Measurements from ENCODE around the gene FDXR. TPM values are rescaled to one million over a fixed set of nuclear protein-coding genes. Genes with fewer than 3 reads are reported as not detected.
"Not testable (repeated sequence)": the region's sequence is repeated elsewhere in the genome, so short reads cannot be mapped to it uniquely, and the experiment has no call there.

FDXR gene
- total and polyA plus RNA-seq, 4 donors: 3.9 to 10.1 (median 4.6) TPM

GRCh38 chr17:74907012-74907411 is 34.2 kb upstream of the FDXR start:
- TF ChIP-seq ZBTB33 (IDR thresholded peaks at IDR 0.05) (no peak), MAX (IDR thresholded peaks at IDR 0.05) (no peak), FOXA1 (IDR thresholded peaks at IDR 0.05) (no peak), HNF4A (conservative IDR thresholded peaks at IDR 0.05) (no peak), JUND (IDR thresholded peaks at IDR 0.05) (no peak), GABPA (IDR thresholded peaks at IDR 0.05 in 1 of 2, conservative IDR thresholded peaks at IDR 0.05 in 1 of 2) (no peak), FOXA2 (IDR thresholded peaks at IDR 0.05) (no peak), YY1 (IDR thresholded peaks at IDR 0.05) (no peak), RAD21 (IDR thresholded peaks at IDR 0.05) (no peak), REST (IDR thresholded peaks at IDR 0.05) (no peak), CTCF (IDR thresholded peaks at IDR 0.05; ENCODE audit: low read depth, low read length, missing input control) (no peak), EGR1 (IDR thresholded peaks at IDR 0.05; ENCODE audit: low read depth in 2 of 2) (no peak)
- no peak overlapping the region for H3K4me3 ChIP-seq (ENCODE audit: low read depth in 1 of 3, low read length in 3 of 3)

GRCh38 chr17:74906214-74906793 is 33.5 kb upstream of the FDXR start:
- H3K36me3 ChIP-seq (ENCODE audit: control insufficient read depth in 4 of 4, insufficient read depth in 3 of 4, low read depth in 1 of 4, low read length in 3 of 4); H3K27ac ChIP-seq (ENCODE audit: low read depth in 1 of 2, low read length in 2 of 2); H3K9ac ChIP-seq (ENCODE audit: low read depth in 1 of 2, low read length in 2 of 2); H3K9me3 ChIP-seq (ENCODE audit: control insufficient read depth in 4 of 4, low read length in 3 of 4); H3K27me3 ChIP-seq (ENCODE audit: control insufficient read depth in 4 of 4, insufficient read depth in 4 of 4, low read length in 3 of 4); H3K4me3 ChIP-seq (ENCODE audit: low read depth in 1 of 3, low read length in 3 of 3); DNase-seq (ENCODE audit: low spot score); H3K4me1 ChIP-seq (ENCODE audit: control insufficient read depth in 4 of 4, insufficient read depth in 4 of 4, low read length in 3 of 4): not testable (repeated sequence)
- 73% methylated on average over 6 of the region's 6 CpGs for WGBS

More at GRCh38 chr17:74907012-74907411, 34.2 kb upstream of the FDXR start:
- no peak for DNase-seq (ENCODE audit: low spot score)
- Histone ChIP-seq H3K36me3 (ENCODE audit: control insufficient read depth in 4 of 4, insufficient read depth in 3 of 4, low read depth in 1 of 4, low read length in 3 of 4) (no peaks in the 10 kb centered on the region), H3K9ac (ENCODE audit: low read depth in 1 of 2, low read length in 2 of 2) (no peak overlapping the region), H3K27ac (ENCODE audit: low read depth in 1 of 2, low read length in 2 of 2) (no peak overlapping the region), H3K9me3 (ENCODE audit: control insufficient read depth in 4 of 4, low read length in 3 of 4) (no peaks in the 10 kb centered on the region), H3K27me3 (ENCODE audit: control insufficient read depth in 4 of 4, insufficient read depth in 4 of 4, low read length in 3 of 4) (peaks cover 0 to 3% (median under 1%) of the 10 kb centered on the region in 4 donors), H3K4me1 (ENCODE audit: control insufficient read depth in 4 of 4, insufficient read depth in 4 of 4, low read length in 3 of 4) (no peaks in the 10 kb centered on the region)
- WGBS: 94% methylated on average over 34 of the region's 34 CpGs

All from liver (tissue), 9 donors.